Left ventricle myocardium inferior (tissue), 1 donor: ENCODE results near the gene ARAP3. TPM values are rescaled to one million over a fixed set of nuclear protein-coding genes. Genes with fewer than 3 reads are reported as not detected.

Source experiments
- DNase-seq: peaks from one replicate; pipeline ENCODE4 v3.0.0-alpha.2; 2020
- H3K27ac ChIP-seq: fragments of 200-600 bp; replicated peaks from 2 replicates; pipeline ENCODE4 v1.8.0; 2021
- H3K27me3 ChIP-seq: fragments of 200-600 bp; 2 replicates; pipeline ENCODE4 v1.8.0; 2021; ENCODE audit warnings: low read depth
- H3K36me3 ChIP-seq: fragments of 200-600 bp; 2 replicates; pipeline ENCODE4 v1.8.0; 2021
- H3K4me1 ChIP-seq: fragments of 200-600 bp; 2 replicates; pipeline ENCODE4 v1.8.0; 2021
- H3K4me3 ChIP-seq: fragments of 200-600 bp; 2 replicates; pipeline ENCODE4 v1.8.0; 2021; ENCODE audit warnings: mild to moderate bottlenecking, moderate library complexity
- H3K9me3 ChIP-seq: fragments of 200-600 bp; replicated peaks from 2 replicates; pipeline ENCODE4 v1.8.0; 2021
- CTCF ChIP-seq: fragments of 200-600 bp; IDR thresholded peaks from 2 replicates; pipeline ENCODE4 v1.8.0; 2021; ENCODE audit warnings: antibody characterized with exemption, mild to moderate bottlenecking, borderline replicate concordance
- intact Hi-C: fragments of 100-400 bp; cut with micrococcal nuclease; formaldehyde crosslinking; loops from one replicate; pipeline ENCODE4 v1.11.0; 2022
- total RNA-seq: library from RNA; stranded (reverse); fragmentation: NEBNext Ultra II Directional; extraction: Animal tissue kit (Norgen Biotek cat#: 25700); gene quantifications from one replicate; pipeline ENCODE4 v1.2.1, GENCODE V29; 2021
- donor health status: DM: no; HTN: yes; CAD: no; lungs with severe emphysema.

Gene ARAP3
- total RNA-seq, 1 donor from 2014 or later: 15.2 TPM

- DNase-seq: peak; percentile 26
- Histone ChIP-seq H3K36me3 (no peaks in the 10 kb centered on the region), H3K4me1 (peaks cover 74% of the 10 kb centered on the region), H3K9me3 (no peaks in the 10 kb centered on the region), H3K27ac (peak overlapping the region; percentile 82), H3K4me3 (no peak overlapping the region), H3K27me3 (no peaks in the 10 kb centered on the region)
- TF ChIP-seq CTCF: no peak
- intact Hi-C loops: no loop called here
Observed at GRCh38 chr5:141605523-141606277, 76.3 kb downstream of the ARAP3 start.

GRCh38 chr5:141603923-141604717 is 77.9 kb downstream of the ARAP3 start:
- Histone ChIP-seq H3K4me3 (peak overlapping the region; percentile 2), H3K27me3 (no peaks in the 10 kb centered on the region), H3K36me3 (no peaks in the 10 kb centered on the region), H3K27ac (peak overlapping the region; percentile 82), H3K9me3 (no peaks in the 10 kb centered on the region), H3K4me1 (peaks cover 90% of the 10 kb centered on the region)
- no peak for TF ChIP-seq CTCF
- no peak for DNase-seq
- intact Hi-C loops: no loop called here

Other genes starting within 250 kb of the ARAP3 start
- 15.6 TPM for gene PCDHGC3, start 206.3 kb downstream of the ARAP3 start, total RNA-seq
- gene PCDHGC4, start 197.2 kb downstream of the ARAP3 start, total RNA-seq: 1.8 TPM
- gene PCDHGC5, start 193.1 kb downstream of the ARAP3 start, total RNA-seq: 2.9 TPM
- gene DIAPH1, start 63.2 kb downstream of the ARAP3 start, total RNA-seq: 53.1 TPM
- 27.4 TPM for gene HDAC3, start 45.4 kb downstream of the ARAP3 start, total RNA-seq
- gene RELL2, start 45.2 kb downstream of the ARAP3 start, total RNA-seq: 1.0 TPM
- 4.7 TPM for gene FCHSD1, start 30.8 kb downstream of the ARAP3 start, total RNA-seq
- gene PCDH1, start 196.2 kb upstream of the ARAP3 start, total RNA-seq: 16.1 TPM
- 125 TPM for gene DELE1, start 241.6 kb upstream of the ARAP3 start, total RNA-seq